B cell (primary cell): Measurements from ENCODE around the gene MLKL. TPM values are rescaled to one million over a fixed set of nuclear protein-coding genes. Genes with fewer than 3 reads are reported as not detected.

ENCODE experiments used
- ATAC-seq: fragments of 200-7000 bp; cut with Tn5 transposase; one replicate; pipeline ENCODE4 v1.10.0; 2021; ENCODE audit warnings: low read depth, mild to moderate bottlenecking, moderate number of reproducible peaks, moderate library complexity
- CTCF ChIA-PET: fragments of 350-600 bp; sonication (Branson Sonifier 250); formaldehyde crosslinking; loops from one replicate; lab custom pipeline; 2021; ENCODE audit warnings: antibody characterized with exemption, inconsistent platforms; lab: Charles Lee
- POLR2A ChIA-PET: fragments of 350-600 bp; sonication (Branson Sonifier 250); formaldehyde crosslinking; loops from one replicate; lab custom pipeline; 2021; ENCODE audit warnings: antibody characterized with exemption; lab: Charles Lee
- DNase-seq: peaks from one replicate; pipeline ENCODE4 v3.0.0; 2013
- H2AFZ ChIP-seq: 2 replicates; pipeline ENCODE4 v1.6.1; 2012; ENCODE audit warnings: mild to moderate bottlenecking, low read depth, low read length; ENCODE audit not compliant: insufficient read depth, poor library complexity, severe bottlenecking
- H3K27ac ChIP-seq, 2 donors: 1 replicate in 1 of 2; 2 replicates in 1 of 2; pipeline ENCODE4 v1.5.1; 2012 to 2013; ENCODE audit warnings: low read length in 2 of 2, mild to moderate bottlenecking in 2 of 2, moderate library complexity in 1 of 2
- H3K27me3 ChIP-seq, 4 experiments: fragments of 200-600 bp in 1 of 4; sonication (generic) in 1 of 4; replicated peaks in 1 of 4; 1 replicate in 2 of 4; 2 replicates in 2 of 4; pipeline versions ENCODE4 v1.6.1 to v1.7.0; 2013 to 2016; ENCODE audit warnings: low read length in 3 of 4, mild to moderate bottlenecking in 2 of 4, mixed read lengths in 1 of 4, moderate library complexity in 1 of 4; ENCODE audit not compliant: insufficient read depth in 4 of 4, control insufficient read depth in 3 of 4; ENCODE audit errors: control extremely low read depth in 1 of 4
- H3K36me3 ChIP-seq, 2 experiments: replicated peaks in 1 of 2; 1 replicate in 1 of 2; 2 replicates in 1 of 2; pipeline versions ENCODE4 v1.6.1 to v1.7.1; 2013; ENCODE audit warnings: low read length in 1 of 2; ENCODE audit not compliant: insufficient read depth in 2 of 2, control insufficient read depth in 1 of 2; ENCODE audit errors: control extremely low read depth in 1 of 2, extremely low read depth in 1 of 2
- H3K4me1 ChIP-seq, 2 donors: fragments of 200-600 bp in 1 of 2; sonication (generic) in 1 of 2; 1 replicate in 1 of 2; 2 replicates in 1 of 2; pipeline versions ENCODE4 v1.5.1 to v1.6.1; 2013 to 2017; ENCODE audit warnings: low read length in 2 of 2; ENCODE audit not compliant: control insufficient read depth in 2 of 2, insufficient read depth in 2 of 2
- H3K4me2 ChIP-seq: replicated peaks from 2 replicates; pipeline ENCODE3; 2012; ENCODE audit warnings: mild to moderate bottlenecking, low read depth, low read length; ENCODE audit not compliant: poor library complexity, severe bottlenecking
- H3K4me3 ChIP-seq, 5 experiments: fragments of 200-600 bp in 1 of 5; sonication (generic) in 1 of 5; 1 replicate in 3 of 5; 2 replicates in 2 of 5; pipeline versions ENCODE4 v1.5.1 to v1.7.0; 2011 to 2016; ENCODE audit warnings: low read length in 4 of 5, mild to moderate bottlenecking in 4 of 5, low read depth in 2 of 5, control low read depth in 1 of 5, moderate library complexity in 1 of 5; ENCODE audit not compliant: insufficient read depth in 1 of 5; ENCODE audit errors: control extremely low read depth in 1 of 5, extremely low read depth in 1 of 5
- H3K79me2 ChIP-seq: fragments of 200-600 bp; sonication (generic); one replicate; pipeline ENCODE4 v1.6.0; 2016; ENCODE audit warnings: low read length; ENCODE audit not compliant: control insufficient read depth, insufficient read depth
- H3K9ac ChIP-seq: fragments of 200-600 bp; sonication (generic); 2 replicates; pipeline ENCODE4 v1.6.1; 2017; ENCODE audit warnings: mild to moderate bottlenecking, low read length, moderate library complexity
- H3K9me3 ChIP-seq, 3 donors: one replicate each; pipeline versions ENCODE4 v1.6.1 to v1.7.1; 2013; ENCODE audit warnings: low read length in 2 of 3; ENCODE audit not compliant: control insufficient read depth in 2 of 3, insufficient read depth in 1 of 3; ENCODE audit errors: control extremely low read depth in 1 of 3
- H4K20me1 ChIP-seq: 2 replicates; pipeline ENCODE4 v1.6.0; 2012; ENCODE audit warnings: mild to moderate bottlenecking, low read length; ENCODE audit not compliant: insufficient read depth, control insufficient read depth, poor library complexity, severe bottlenecking
- H3K27ac Mint-ChIP-seq: one replicate; pipeline ENCODE4 v1.8.0; 2021; ENCODE audit warnings: mixed read lengths
- H3K27me3 Mint-ChIP-seq: one replicate; pipeline ENCODE4 v1.8.0; 2021; ENCODE audit warnings: mixed read lengths
- H3K4me1 Mint-ChIP-seq: one replicate; pipeline ENCODE4 v1.8.0; 2021; ENCODE audit warnings: mixed read lengths
- H3K4me3 Mint-ChIP-seq: one replicate; pipeline ENCODE4 v1.8.0; 2021; ENCODE audit warnings: mixed read lengths
- H3K9me3 Mint-ChIP-seq: one replicate; pipeline ENCODE4 v1.8.0; 2022; ENCODE audit warnings: mixed read lengths; ENCODE audit not compliant: insufficient read depth
- EZH2 ChIP-seq: IDR thresholded peaks from 2 replicates; pipeline ENCODE4 v1.6.1; 2012; ENCODE audit warnings: borderline replicate concordance, low read depth, mild to moderate bottlenecking, moderate library complexity, low read length; ENCODE audit not compliant: insufficient read depth, poor library complexity, severe bottlenecking
- WGBS: methylation state at CpG from one replicate; pipeline ENCODE4 v1.1.5; 2013; ENCODE audit warnings: missing lambda C conversion rate; ENCODE audit not compliant: insufficient coverage; 5-methylcytosine and 5-hydroxymethylcytosine counted together
- intact Hi-C: fragments of 100-400 bp; cut with micrococcal nuclease; formaldehyde crosslinking; loops from one replicate; pipeline ENCODE4 v1.10.0; 2022
- polyA plus RNA-seq: library from polyadenylated mRNA; depleted of rRNA; stranded (reverse); fragments of >200 nt; gene quantifications from 2 replicates; pipeline ENCODE4 v1.2.3, GENCODE V29; 2012
- total RNA-seq, 2 donors: library from RNA; stranded (reverse); fragments of 120-200 nt in 1 of 2; gene quantifications; 1 replicate in 1 of 2; 2 replicates in 1 of 2; pipeline versions ENCODE4 v1.2.3 to v1.2.4, GENCODE V29; 2013 to 2022
- TF ChIP-seq, protein P1 (sequence below): fragments of 200-600 bp; IDR thresholded peaks from one replicate; pipeline ENCODE4 v1.8.0; 2022; ENCODE audit warnings: antibody characterized with exemption, mild to moderate bottlenecking

The MLKL gene
- total and polyA plus RNA-seq, 2 donors (not counting 1 experiment from before 2014, with no cell fraction given): 13.4 to 19.7 TPM

DNA sequence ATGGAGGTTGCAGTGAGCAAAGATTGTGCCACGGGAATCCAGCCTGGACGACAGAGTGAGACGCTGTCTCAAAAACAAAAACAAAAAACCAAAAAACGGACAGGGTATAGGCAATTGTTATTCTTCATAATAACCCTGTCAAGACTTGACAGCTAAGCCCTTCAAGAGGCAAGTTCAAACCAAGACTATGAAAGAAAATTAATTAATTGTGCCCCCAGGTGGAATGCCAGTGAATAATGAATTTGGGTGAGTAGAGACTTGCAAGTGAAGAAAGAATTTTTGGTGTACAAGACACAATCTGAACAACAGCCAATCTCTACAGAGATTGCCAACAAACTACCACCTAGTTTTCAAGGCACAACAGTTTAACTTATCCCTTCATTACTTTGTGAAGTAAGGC, 40.3 kb downstream of the MLKL start:
- Histone ChIP-seq H3K4me1 (peaks cover 6 to 11% of the 10 kb centered on the region in 2 donors), H3K36me3 (peaks cover 24 to 69% of the 10 kb centered on the region in 2 experiments), H4K20me1 (peaks cover 79% of the 10 kb centered on the region), H3K79me2 (peaks cover 99% of the 10 kb centered on the region), H3K27ac (no peak overlapping the region), H3K4me3 (no peak overlapping the region), H3K9me3 (no peaks in the 10 kb centered on the region), H2AFZ (no peak overlapping the region), H3K4me2 (no peak overlapping the region), H3K27me3 (no peaks in the 10 kb centered on the region), H3K9ac (no peak overlapping the region)
- Mint-ChIP-seq H3K9me3 (no peaks in the 10 kb centered on the region), H3K4me1 (peaks cover 68% of the 10 kb centered on the region), H3K27me3 (no peaks in the 10 kb centered on the region), H3K27ac (no peak overlapping the region), H3K4me3 (no peak overlapping the region)
- intact Hi-C loops: loop anchor here (10.0 kb wide), 1 partner anchor 324 kb away; the partner anchor contains the start of gene WDR59
- TF ChIP-seq, protein P1, sequence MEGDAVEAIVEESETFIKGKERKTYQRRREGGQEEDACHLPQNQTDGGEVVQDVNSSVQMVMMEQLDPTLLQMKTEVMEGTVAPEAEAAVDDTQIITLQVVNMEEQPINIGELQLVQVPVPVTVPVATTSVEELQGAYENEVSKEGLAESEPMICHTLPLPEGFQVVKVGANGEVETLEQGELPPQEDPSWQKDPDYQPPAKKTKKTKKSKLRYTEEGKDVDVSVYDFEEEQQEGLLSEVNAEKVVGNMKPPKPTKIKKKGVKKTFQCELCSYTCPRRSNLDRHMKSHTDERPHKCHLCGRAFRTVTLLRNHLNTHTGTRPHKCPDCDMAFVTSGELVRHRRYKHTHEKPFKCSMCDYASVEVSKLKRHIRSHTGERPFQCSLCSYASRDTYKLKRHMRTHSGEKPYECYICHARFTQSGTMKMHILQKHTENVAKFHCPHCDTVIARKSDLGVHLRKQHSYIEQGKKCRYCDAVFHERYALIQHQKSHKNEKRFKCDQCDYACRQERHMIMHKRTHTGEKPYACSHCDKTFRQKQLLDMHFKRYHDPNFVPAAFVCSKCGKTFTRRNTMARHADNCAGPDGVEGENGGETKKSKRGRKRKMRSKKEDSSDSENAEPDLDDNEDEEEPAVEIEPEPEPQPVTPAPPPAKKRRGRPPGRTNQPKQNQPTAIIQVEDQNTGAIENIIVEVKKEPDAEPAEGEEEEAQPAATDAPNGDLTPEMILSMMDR: no peak
- no peak for TF ChIP-seq EZH2
- DNase-seq (no peak), ATAC-seq (no peak)
- CTCF ChIA-PET: interaction anchor here (2.5 kb wide), 1 partner anchor 9 kb away, joined by 8 read pairs; no protein-coding TSS in a partner anchor
- WGBS: 100% methylated on average over 3 of the region's 4 CpGs
- POLR2A ChIA-PET: no interaction called here

DNA sequence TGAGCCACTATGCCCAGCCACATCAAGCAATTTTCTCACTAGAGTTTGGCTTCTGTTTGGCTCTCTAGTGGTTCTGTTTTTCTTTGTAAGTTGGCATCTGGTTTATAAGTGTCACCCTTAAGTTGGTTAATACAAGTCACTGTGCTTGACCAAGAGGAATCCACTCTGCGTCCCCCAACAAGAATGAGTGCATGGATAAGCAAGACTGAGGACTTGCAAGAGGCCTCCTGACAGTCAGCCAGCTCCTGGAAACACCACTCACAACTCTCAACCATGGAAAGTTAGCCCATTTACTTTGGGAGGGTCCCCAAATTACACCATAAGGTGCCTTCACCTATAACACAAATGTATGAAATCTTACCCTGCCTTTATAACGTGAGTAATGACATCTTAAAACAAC, 41.6 kb downstream of the MLKL start:
- Histone ChIP-seq H3K27ac (no peak overlapping the region), H3K4me1 (peaks cover 6 to 11% of the 10 kb centered on the region in 2 donors), H3K4me2 (no peak overlapping the region), H3K27me3 (no peaks in the 10 kb centered on the region), H3K9ac (no peak overlapping the region), H2AFZ (no peak overlapping the region), H3K36me3 (peaks cover 24 to 69% of the 10 kb centered on the region in 2 experiments), H4K20me1 (peaks cover 78% of the 10 kb centered on the region), H3K4me3 (no peak overlapping the region), H3K9me3 (no peaks in the 10 kb centered on the region), H3K79me2 (peaks cover 96% of the 10 kb centered on the region)
- Mint-ChIP-seq H3K27ac (no peak overlapping the region), H3K4me1 (peaks cover 66% of the 10 kb centered on the region), H3K27me3 (no peaks in the 10 kb centered on the region), H3K4me3 (no peak overlapping the region), H3K9me3 (no peaks in the 10 kb centered on the region)
- ChIA-PET CTCF (interaction anchor here (0.6 to 2.5 kb wide), 2 partner anchors 8 to 9 kb away, joined by 3 to 8 read pairs; no protein-coding TSS in a partner anchor), POLR2A (no interaction called here)
- ATAC-seq (no peak), DNase-seq (no peak)
- WGBS: 100% methylated on average over 2 of the region's 2 CpGs
- TF ChIP-seq, protein P1: no peak
- TF ChIP-seq EZH2: no peak
- intact Hi-C loops: no loop called here
